ENCODE results near the gene ANGPTL1. TPM values are rescaled to one million over a fixed set of nuclear protein-coding genes. Genes with fewer than 3 reads are reported as not detected.

The ANGPTL1 gene, protein sequence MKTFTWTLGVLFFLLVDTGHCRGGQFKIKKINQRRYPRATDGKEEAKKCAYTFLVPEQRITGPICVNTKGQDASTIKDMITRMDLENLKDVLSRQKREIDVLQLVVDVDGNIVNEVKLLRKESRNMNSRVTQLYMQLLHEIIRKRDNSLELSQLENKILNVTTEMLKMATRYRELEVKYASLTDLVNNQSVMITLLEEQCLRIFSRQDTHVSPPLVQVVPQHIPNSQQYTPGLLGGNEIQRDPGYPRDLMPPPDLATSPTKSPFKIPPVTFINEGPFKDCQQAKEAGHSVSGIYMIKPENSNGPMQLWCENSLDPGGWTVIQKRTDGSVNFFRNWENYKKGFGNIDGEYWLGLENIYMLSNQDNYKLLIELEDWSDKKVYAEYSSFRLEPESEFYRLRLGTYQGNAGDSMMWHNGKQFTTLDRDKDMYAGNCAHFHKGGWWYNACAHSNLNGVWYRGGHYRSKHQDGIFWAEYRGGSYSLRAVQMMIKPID
- 2.5 TPM for total RNA-seq

DNA sequence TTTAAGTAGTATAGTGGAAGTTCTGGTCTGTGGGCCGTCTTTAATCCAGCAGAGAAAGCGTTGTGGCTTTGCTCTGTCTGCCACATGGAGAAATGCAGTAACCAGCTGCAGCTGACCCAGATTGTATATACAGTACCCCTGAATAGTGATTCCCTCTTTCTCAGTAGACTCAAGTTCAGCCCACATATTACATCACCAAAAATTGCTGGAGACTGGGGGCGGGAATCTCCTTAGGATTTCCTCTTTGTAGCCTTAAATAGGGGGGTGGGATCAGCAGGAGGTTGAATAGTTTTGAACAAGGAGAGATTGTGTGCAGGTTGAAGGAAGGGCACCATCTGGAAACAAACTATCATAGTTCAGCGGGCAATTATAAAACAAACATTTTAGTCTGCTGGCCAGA is at the start of gene ANGPTL1:
Gene ANGPTL1 (minus strand): TSS at position 134 of the 400 bp plus-strand sequence. CDS start 5,301 bp downstream, outside the sequence.

Other genes starting within 250 kb of the ANGPTL1 start
- 82.3 TPM for gene RALGPS2, start 145.8 kb downstream of the ANGPTL1 start, total RNA-seq
- 39.8 TPM for gene FAM20B, start 154.8 kb upstream of the ANGPTL1 start, total RNA-seq
- gene TOR3A, start 211.0 kb upstream of the ANGPTL1 start, total RNA-seq: 22.5 TPM

Measured in parietal lobe (tissue), 1 donor.